Adipocyte (in vitro differentiated cells): ENCODE measurements around the gene COL9A3.

Source experiments
- DNase-seq: peaks from one replicate; pipeline ENCODE4 v3.0.0-alpha.2; 2015; ENCODE audit warnings: low read depth
- H3K27me3 ChIP-seq: replicated peaks from 2 replicates; pipeline ENCODE4 v1.7.0; 2013; ENCODE audit warnings: mild to moderate bottlenecking, low read length, moderate library complexity; ENCODE audit not compliant: control insufficient read depth, insufficient read depth
- H3K36me3 ChIP-seq: 2 replicates; pipeline ENCODE4 v1.7.0; 2013; ENCODE audit warnings: low read length, mild to moderate bottlenecking, moderate library complexity; ENCODE audit not compliant: control insufficient read depth, insufficient read depth, severe bottlenecking
- H3K4me1 ChIP-seq: 2 replicates; pipeline ENCODE4 v1.7.0; 2013; ENCODE audit warnings: mild to moderate bottlenecking, low read length, moderate library complexity; ENCODE audit not compliant: control insufficient read depth, insufficient read depth
- H3K4me3 ChIP-seq: 2 replicates; pipeline ENCODE4 v1.7.0; 2013; ENCODE audit warnings: mild to moderate bottlenecking, low read length, moderate library complexity
- H3K9ac ChIP-seq: 2 replicates; pipeline ENCODE4 v1.7.0; 2013; ENCODE audit warnings: mild to moderate bottlenecking, low read length, moderate library complexity
- H3K9me3 ChIP-seq: 2 replicates; pipeline ENCODE4 v1.7.0; 2013; ENCODE audit warnings: mild to moderate bottlenecking, low read length, moderate library complexity; ENCODE audit not compliant: control insufficient read depth

Gene COL9A3

GRCh38 chr20:62875419-62876361 lies 58.8 kb downstream of the COL9A3 start:
- peak overlapping the region; percentile 26 for H3K4me3 ChIP-seq
- no peaks in the 10 kb centered on the region for H3K27me3 ChIP-seq
- H3K4me1 ChIP-seq, result peaks cover 27% of the 10 kb centered on the region
- H3K9me3 ChIP-seq, result no peaks in the 10 kb centered on the region
- peak; percentile 78 for DNase-seq
- peak overlapping the region; percentile 79 for H3K9ac ChIP-seq
- no peaks in the 10 kb centered on the region for H3K36me3 ChIP-seq

- Histone ChIP-seq H3K27me3 (no peaks in the 10 kb centered on the region), H3K4me3 (no peak overlapping the region), H3K9ac (peak overlapping the region; percentile 79), H3K4me1 (peaks cover 26% of the 10 kb centered on the region), H3K9me3 (no peaks in the 10 kb centered on the region), H3K36me3 (peaks cover 8% of the 10 kb centered on the region)
- DNase-seq, result no peak
Measured at GRCh38 chr20:62876501-62876901, 59.7 kb downstream of the COL9A3 start.

GRCh38 chr20:62876902-62877816 lies 60.3 kb downstream of the COL9A3 start:
- Histone ChIP-seq H3K27me3 (no peaks in the 10 kb centered on the region), H3K36me3 (peaks cover 14% of the 10 kb centered on the region), H3K4me1 (peaks cover 22% of the 10 kb centered on the region), H3K9ac (peak overlapping the region; percentile 79), H3K9me3 (no peaks in the 10 kb centered on the region), H3K4me3 (no peak overlapping the region)
- no peak for DNase-seq

- Histone ChIP-seq H3K27me3 (no peaks in the 10 kb centered on the region), H3K9ac (no peak overlapping the region), H3K4me3 (no peak overlapping the region), H3K9me3 (no peaks in the 10 kb centered on the region), H3K36me3 (peaks cover 14% of the 10 kb centered on the region), H3K4me1 (peaks cover 18% of the 10 kb centered on the region)
- DNase-seq, result no peak
Measured at GRCh38 chr20:62878244-62879038, 61.6 kb downstream of the COL9A3 start.

GRCh38 chr20:62879275-62880146 lies 62.7 kb downstream of the COL9A3 start:
- no peak overlapping the region for H3K4me3 ChIP-seq
- peaks cover 18% of the 10 kb centered on the region for H3K4me1 ChIP-seq

GRCh38 chr20:62880147-62880934 lies 63.5 kb downstream of the COL9A3 start:
- no peak overlapping the region for H3K4me3 ChIP-seq
- no peaks in the 10 kb centered on the region for H3K27me3 ChIP-seq
- H3K36me3 ChIP-seq, result peaks cover 14% of the 10 kb centered on the region
- no peak overlapping the region for H3K9ac ChIP-seq
- H3K4me1 ChIP-seq, result peaks cover 18% of the 10 kb centered on the region
- DNase-seq, result no peak
- no peaks in the 10 kb centered on the region for H3K9me3 ChIP-seq

More at GRCh38 chr20:62879275-62880146, 62.7 kb downstream of the COL9A3 start:
- H3K9ac ChIP-seq, result no peak overlapping the region
- DNase-seq, result no peak
- no peaks in the 10 kb centered on the region for H3K27me3 ChIP-seq
- no peaks in the 10 kb centered on the region for H3K9me3 ChIP-seq
- peaks cover 14% of the 10 kb centered on the region for H3K36me3 ChIP-seq

- no peaks in the 10 kb centered on the region for H3K27me3 ChIP-seq
- no peak overlapping the region for H3K9ac ChIP-seq
- H3K4me1 ChIP-seq, result peaks cover 12% of the 10 kb centered on the region
- peaks cover 22% of the 10 kb centered on the region for H3K36me3 ChIP-seq
- H3K4me3 ChIP-seq, result no peak overlapping the region
- H3K9me3 ChIP-seq, result no peaks in the 10 kb centered on the region
- DNase-seq, result no peak
Measured at GRCh38 chr20:62880935-62881661, 64.2 kb downstream of the COL9A3 start.

GRCh38 chr20:62881662-62882395 lies 65.0 kb downstream of the COL9A3 start:
- no peaks in the 10 kb centered on the region for H3K9me3 ChIP-seq
- H3K4me3 ChIP-seq, result no peak overlapping the region
- H3K4me1 ChIP-seq, result peaks cover 10% of the 10 kb centered on the region
- H3K9ac ChIP-seq, result no peak overlapping the region
- no peaks in the 10 kb centered on the region for H3K27me3 ChIP-seq
- DNase-seq, result no peak
- peaks cover 29% of the 10 kb centered on the region for H3K36me3 ChIP-seq

- Histone ChIP-seq H3K9ac (no peak overlapping the region), H3K9me3 (no peaks in the 10 kb centered on the region), H3K27me3 (no peaks in the 10 kb centered on the region), H3K36me3 (peaks cover 35% of the 10 kb centered on the region), H3K4me1 (peaks cover 5% of the 10 kb centered on the region), H3K4me3 (no peak overlapping the region)
- no peak for DNase-seq
Measured at GRCh38 chr20:62882426-62882825, 65.6 kb downstream of the COL9A3 start.
